Thoracic aorta (tissue), 2 donors: Measurements from ENCODE around the gene LRRC32. TPM values are rescaled to one million over a fixed set of nuclear protein-coding genes. Genes with fewer than 3 reads are reported as not detected.
A peak's percentile ranks its signal among the peaks of the same experiment; 100 is the strongest.

Source experiments
- ATAC-seq: fragments of 150-250 bp; one replicate; pipeline ENCODE4 v1.8.0; 2017; ENCODE audit warnings: low read depth; ENCODE audit not compliant: insufficient number of reproducible peaks, low FRiP score
- DNase-seq: peaks from one replicate; pipeline ENCODE4 v3.0.0-alpha.2; 2020; ENCODE audit warnings: low spot score
- H3K27ac ChIP-seq, 2 donors: fragments of 200-600 bp; sonication (generic); 1 replicate in 1 of 2; 2 replicates in 1 of 2; pipeline ENCODE4 v1.5.1; 2016; ENCODE audit warnings: mild to moderate bottlenecking in 2 of 2, moderate library complexity in 2 of 2
- H3K27me3 ChIP-seq: fragments of 200-600 bp; sonication (generic); replicated peaks from 2 replicates; pipeline ENCODE4 v1.6.0; 2016; ENCODE audit warnings: mild to moderate bottlenecking; ENCODE audit not compliant: insufficient read depth
- H3K36me3 ChIP-seq: fragments of 200-600 bp; sonication (generic); one replicate; pipeline ENCODE4 v1.5.1; 2016
- H3K4me1 ChIP-seq, 2 donors: fragments of 200-600 bp; sonication (generic); 1 replicate in 1 of 2; 2 replicates in 1 of 2; pipeline versions ENCODE4 v1.5.1 to v1.6.0; 2016; ENCODE audit warnings: low read depth in 2 of 2, mild to moderate bottlenecking in 1 of 2; ENCODE audit not compliant: control insufficient read depth in 1 of 2
- H3K4me3 ChIP-seq: fragments of 200-600 bp; sonication (generic); 2 replicates; pipeline ENCODE4 v1.5.1; 2016; ENCODE audit warnings: mild to moderate bottlenecking
- H3K9me3 ChIP-seq: fragments of 200-600 bp; sonication (generic); 2 replicates; pipeline ENCODE4 v1.5.1; 2016
- CTCF ChIP-seq: fragments of 200-600 bp; sonication (generic); IDR thresholded peaks from one replicate; pipeline ENCODE4 v1.5.1; 2019; ENCODE audit warnings: antibody characterized with exemption
- total RNA-seq, 2 donors: library from RNA; depleted of rRNA; stranded (reverse); fragments of >200 nt; gene quantifications; one replicate each; pipeline versions ENCODE4 v1.1.0 to v1.2.3, GENCODE V29; 2016

Gene LRRC32
- total RNA-seq, 2 donors from 2014 or later, result 133 to 214 TPM

- H3K9me3 ChIP-seq, result no peaks in the 10 kb centered on the region
- no peak overlapping the region for H3K27ac ChIP-seq
- no peak for TF ChIP-seq CTCF
- no peak for DNase-seq
- ATAC-seq, result no peak
- H3K4me1 ChIP-seq, result peaks cover 0 to 26% of the 10 kb centered on the region in 2 donors
- H3K27me3 ChIP-seq, result no peaks in the 10 kb centered on the region
- H3K4me3 ChIP-seq, result no peak overlapping the region
- no peaks in the 10 kb centered on the region for H3K36me3 ChIP-seq
Observed at GRCh38 chr11:76673176-76674142, 2.9 kb upstream of the LRRC32 start.

- no peak for ATAC-seq
- H3K27ac ChIP-seq, result peak overlapping the region; percentile 27 to 48
Observed at GRCh38 chr11:76672431-76673175, 2.1 kb upstream of the LRRC32 start.

GRCh38 chr11:76671626-76672309 is 1.2 kb upstream of the LRRC32 start:
- Histone ChIP-seq H3K9me3 (no peaks in the 10 kb centered on the region), H3K27me3 (no peaks in the 10 kb centered on the region), H3K4me3 (no peak overlapping the region), H3K36me3 (no peaks in the 10 kb centered on the region), H3K27ac (peak overlapping the region; percentile 48 to 70), H3K4me1 (peaks cover 0 to 43% of the 10 kb centered on the region in 2 donors)
- ATAC-seq, result no peak
- no peak for DNase-seq
- no peak for TF ChIP-seq CTCF

More at GRCh38 chr11:76672431-76673175, 2.1 kb upstream of the LRRC32 start:
- Histone ChIP-seq H3K4me3 (no peak overlapping the region), H3K27me3 (no peaks in the 10 kb centered on the region), H3K36me3 (no peaks in the 10 kb centered on the region), H3K9me3 (no peaks in the 10 kb centered on the region), H3K4me1 (peaks cover 0 to 34% of the 10 kb centered on the region in 2 donors)
- TF ChIP-seq CTCF, result no peak
- DNase-seq, result no peak

- peaks cover 5 to 48% of the 10 kb centered on the region in 2 donors for H3K4me1 ChIP-seq
- H3K27ac ChIP-seq, result peak overlapping the region; percentile 48 to 70
- TF ChIP-seq CTCF, result no peak
- DNase-seq, result no peak
- H3K4me3 ChIP-seq, result peak overlapping the region; percentile 76
- no peaks in the 10 kb centered on the region for H3K27me3 ChIP-seq
- ATAC-seq, result no peak
- no peaks in the 10 kb centered on the region for H3K9me3 ChIP-seq
- H3K36me3 ChIP-seq, result no peaks in the 10 kb centered on the region
Observed at GRCh38 chr11:76671237-76671592, 668 bp upstream of the LRRC32 start.
